HuH-7.5 (cell line): ENCODE measurements around the gene THAP2.
"Not testable (repeated sequence)": the region's sequence is repeated elsewhere in the genome, so short reads cannot be mapped to it uniquely, and the experiment has no call there.

ENCODE experiments used
- DNase-seq: peaks from one replicate; pipeline ENCODE4 v3.0.0; 2011; ENCODE audit warnings: low spot score

The THAP2 gene

GRCh38 chr12:71662849-71663560 lies 1.1 kb upstream of the THAP2 start:
- DNase-seq: peak; percentile 14

- no peak for DNase-seq
Observed at GRCh38 chr12:71664411-71665089, 449 bp downstream of the THAP2 start.

GRCh38 chr12:71665090-71665463 lies 976 bp downstream of the THAP2 start:
- no peak for DNase-seq

GRCh38 chr12:71666259-71666658 lies 2.2 kb downstream of the THAP2 start:
- no peak for DNase-seq

- no peak for DNase-seq
Observed at GRCh38 chr12:71671311-71671710, 7.2 kb downstream of the THAP2 start.

GRCh38 chr12:71671816-71672215 lies 7.7 kb downstream of the THAP2 start:
- no peak for DNase-seq

- no peak for DNase-seq
Observed at GRCh38 chr12:71682466-71682865, 18.4 kb downstream of the THAP2 start.

- DNase-seq: no peak
Observed at GRCh38 chr12:71683633-71684032, 19.5 kb downstream of the THAP2 start.

- DNase-seq: no peak
Observed at GRCh38 chr12:71684081-71684480, 20.0 kb downstream of the THAP2 start.

- no peak for DNase-seq
Observed at GRCh38 chr12:71685312-71685906, 21.3 kb downstream of the THAP2 start.

- DNase-seq: peak; percentile 71
Observed at GRCh38 chr12:71685914-71686657, 22.0 kb downstream of the THAP2 start, which contains the start of gene TMEM19. TSS of gene TMEM19 (plus strand) at chr12:71686082. CDS start at chr12:71686681, 599 bp downstream.

- DNase-seq: no peak
Observed at GRCh38 chr12:71686658-71687025, 22.5 kb downstream of the THAP2 start.

GRCh38 chr12:71687172-71687571 lies 23.1 kb downstream of the THAP2 start:
- not testable (repeated sequence) for DNase-seq

- no peak for DNase-seq
Observed at GRCh38 chr12:71688961-71689570, 25.0 kb downstream of the THAP2 start.

GRCh38 chr12:71691504-71692129 lies 27.5 kb downstream of the THAP2 start:
- DNase-seq: no peak

GRCh38 chr12:71693126-71693525 lies 29.0 kb downstream of the THAP2 start:
- no peak for DNase-seq

GRCh38 chr12:71693651-71694050 lies 29.6 kb downstream of the THAP2 start:
- DNase-seq: not testable (repeated sequence)

- DNase-seq: no peak
Observed at GRCh38 chr12:71694099-71694820, 30.2 kb downstream of the THAP2 start.

- DNase-seq: no peak
Observed at GRCh38 chr12:71695782-71696181, 31.7 kb downstream of the THAP2 start.

GRCh38 chr12:71702181-71702580 lies 38.1 kb downstream of the THAP2 start:
- not testable (repeated sequence) for DNase-seq

- no peak for DNase-seq
Observed at GRCh38 chr12:71702590-71702989, 38.5 kb downstream of the THAP2 start.
